Erythroblast (primary cell): ENCODE measurements around the gene ADAMTS13.

Source experiments
- GATA1 ChIP-seq: IDR thresholded peaks from 2 replicates; pipeline ENCODE4 v1.6.1; 2011; ENCODE audit warnings: low read depth, mild to moderate bottlenecking, control low read depth, low read length, moderate library complexity
- POLR2A ChIP-seq: IDR thresholded peaks from 2 replicates; pipeline ENCODE4 v1.6.1; 2011; ENCODE audit warnings: mild to moderate bottlenecking, low read length

GRCh38 chr9:133475292-133476012 lies 53.3 kb downstream of the ADAMTS13 start:
- TF ChIP-seq POLR2A, result no peak
- TF ChIP-seq GATA1, result no peak
